NB4 (cell line): ENCODE results near the gene DCHS2.

Experiments
- CTCF ChIP-seq: IDR thresholded peaks from one replicate; pipeline ENCODE4 v1.5.1; 2012; ENCODE audit warnings: low read depth, low read length
- POLR2A ChIP-seq: IDR thresholded peaks from 2 replicates; pipeline ENCODE4 v1.6.1; 2011; ENCODE audit warnings: mild to moderate bottlenecking; ENCODE audit not compliant: insufficient read length; ENCODE audit errors: extremely low read depth

- TF ChIP-seq CTCF = no peak
- TF ChIP-seq POLR2A = no peak
Measured at GRCh38 chr4:154208424-154208823, 283.2 kb downstream of the DCHS2 start.
